HG03378 (cell line): ENCODE measurements around the gene ACSM6.
A peak's percentile ranks its signal among the peaks of the same experiment; 100 is the strongest.

Experiments used
- ATAC-seq: cut with Tn5 transposase; IDR thresholded peaks from one replicate; pipeline ENCODE4 v1.9.1; 2021; ENCODE audit warnings: mild to moderate bottlenecking, moderate library complexity; ENCODE audit not compliant: unreplicated experiment

ACSM6 gene

DNA sequence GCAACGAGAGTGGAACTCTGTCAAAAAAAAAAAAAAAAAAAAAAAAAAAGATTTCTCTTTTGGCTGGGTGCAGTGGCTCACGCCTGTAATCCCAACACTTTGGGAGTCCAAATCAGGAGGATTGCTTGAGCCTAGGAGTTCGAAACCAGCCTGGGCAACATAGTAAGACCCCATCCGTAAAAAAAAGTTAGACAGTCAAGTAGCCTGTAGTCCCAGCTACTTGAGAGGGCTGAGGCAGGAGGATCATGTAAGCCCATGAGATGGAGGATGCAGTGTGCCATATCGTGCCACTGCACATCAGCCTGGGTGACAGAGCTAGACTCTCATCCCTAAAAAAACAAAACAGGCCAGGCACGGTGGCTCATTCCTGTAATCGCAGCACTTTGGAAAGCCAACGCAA, 71.5 kb downstream of the ACSM6 start:
- no peak for ATAC-seq

DNA sequence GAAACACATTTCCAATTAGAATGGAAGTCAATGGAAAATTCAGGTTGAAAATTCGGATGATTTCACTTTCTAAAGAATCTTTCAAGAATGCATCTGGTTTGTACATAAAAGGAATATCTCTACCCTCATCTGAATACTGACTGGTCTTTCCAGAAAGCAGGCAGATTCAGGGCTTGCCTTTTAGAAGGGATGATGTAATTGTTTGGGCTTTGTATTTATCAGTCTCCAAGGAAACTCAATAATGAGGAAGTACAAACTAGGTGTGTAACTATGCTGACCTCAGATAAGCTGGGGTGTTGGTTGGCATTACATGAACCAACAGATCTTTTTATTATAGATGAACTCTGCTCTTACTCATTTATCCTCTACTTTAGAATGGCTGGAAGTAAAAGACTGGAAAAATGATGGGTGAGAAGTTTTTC, 72.6 kb downstream of the ACSM6 start:
- peak; percentile 94 for ATAC-seq

DNA sequence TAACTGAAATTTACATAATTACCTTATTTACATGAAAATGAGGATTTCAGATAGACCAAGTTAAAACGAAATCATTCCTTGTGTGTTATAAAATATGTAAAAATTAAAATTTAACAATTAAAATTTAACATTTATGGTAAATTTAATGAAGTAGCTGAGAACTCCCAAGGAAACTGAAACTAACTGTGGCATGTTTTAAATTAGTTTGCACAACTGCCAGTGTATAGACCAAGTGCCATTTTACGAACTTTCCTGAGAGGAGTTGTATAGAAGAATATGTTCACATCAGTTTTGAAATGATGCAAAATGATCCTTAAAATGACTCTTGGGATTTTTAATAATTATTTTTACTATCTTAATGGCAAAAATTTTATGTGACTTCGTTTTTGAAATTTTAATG, 73.2 kb downstream of the ACSM6 start:
- ATAC-seq, result no peak

DNA sequence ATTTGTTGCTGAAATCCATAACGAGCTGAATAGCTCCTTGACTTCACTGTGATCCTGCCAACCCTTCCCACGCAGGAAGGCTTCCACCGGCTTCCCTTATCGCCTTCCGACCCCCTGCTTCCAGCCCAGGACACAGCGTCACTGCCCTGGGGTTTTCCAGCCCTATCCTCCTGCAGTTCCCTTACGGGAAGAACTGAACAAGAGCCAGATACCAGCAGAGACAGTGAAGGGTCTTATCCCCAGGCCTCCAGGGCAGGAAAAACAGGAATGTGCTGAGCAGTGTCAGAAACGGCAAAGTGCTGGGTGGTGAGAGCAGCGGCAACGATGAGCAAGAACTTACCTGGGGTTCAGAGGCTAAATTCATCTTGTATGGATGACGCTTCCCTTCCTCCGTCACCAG, 74.4 kb downstream of the ACSM6 start:
- ATAC-seq, result no peak

DNA sequence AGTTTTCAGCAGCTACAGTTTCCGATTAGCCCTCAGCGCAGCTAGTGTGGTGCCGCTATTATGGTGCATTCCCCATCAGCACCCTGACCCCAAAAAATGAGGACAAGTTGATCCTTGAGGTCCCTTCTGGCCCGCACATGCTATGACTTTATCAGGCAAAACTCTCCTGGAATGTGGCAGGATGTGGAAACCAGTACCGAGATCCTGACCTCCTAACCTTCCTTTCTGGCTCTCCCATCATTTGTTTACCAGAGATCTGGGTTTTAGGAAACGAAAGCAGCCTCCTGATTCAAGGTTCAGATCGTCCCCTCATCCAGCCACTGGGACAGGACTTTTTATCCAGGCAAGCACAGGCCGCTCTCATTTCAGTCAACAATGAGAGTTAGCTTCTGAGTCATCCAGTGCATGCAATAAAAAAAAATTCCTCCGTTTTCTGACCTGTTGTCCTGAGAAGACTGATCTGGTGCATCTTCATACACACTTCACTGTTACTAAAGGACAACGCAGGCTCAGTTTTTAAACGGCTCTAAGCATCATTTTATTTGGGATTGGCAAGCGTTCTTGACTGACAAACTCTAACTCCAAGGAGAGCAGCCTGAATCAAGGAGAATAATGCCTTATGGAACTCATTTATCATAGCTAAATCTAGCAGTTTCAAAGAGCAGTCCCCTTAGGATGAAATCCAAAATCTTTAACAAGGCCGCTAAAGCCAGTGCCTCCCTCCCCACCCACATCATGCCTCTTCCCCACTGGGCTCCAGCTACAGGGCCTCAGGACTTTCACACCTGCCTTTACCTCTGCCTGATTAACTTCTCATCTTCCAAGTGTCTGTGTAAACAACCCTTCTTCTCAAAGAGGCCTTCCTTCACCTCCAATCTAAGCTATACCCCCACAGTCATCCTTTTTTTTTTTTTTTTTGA, 79.6 kb downstream of the ACSM6 start:
- no peak for ATAC-seq

DNA sequence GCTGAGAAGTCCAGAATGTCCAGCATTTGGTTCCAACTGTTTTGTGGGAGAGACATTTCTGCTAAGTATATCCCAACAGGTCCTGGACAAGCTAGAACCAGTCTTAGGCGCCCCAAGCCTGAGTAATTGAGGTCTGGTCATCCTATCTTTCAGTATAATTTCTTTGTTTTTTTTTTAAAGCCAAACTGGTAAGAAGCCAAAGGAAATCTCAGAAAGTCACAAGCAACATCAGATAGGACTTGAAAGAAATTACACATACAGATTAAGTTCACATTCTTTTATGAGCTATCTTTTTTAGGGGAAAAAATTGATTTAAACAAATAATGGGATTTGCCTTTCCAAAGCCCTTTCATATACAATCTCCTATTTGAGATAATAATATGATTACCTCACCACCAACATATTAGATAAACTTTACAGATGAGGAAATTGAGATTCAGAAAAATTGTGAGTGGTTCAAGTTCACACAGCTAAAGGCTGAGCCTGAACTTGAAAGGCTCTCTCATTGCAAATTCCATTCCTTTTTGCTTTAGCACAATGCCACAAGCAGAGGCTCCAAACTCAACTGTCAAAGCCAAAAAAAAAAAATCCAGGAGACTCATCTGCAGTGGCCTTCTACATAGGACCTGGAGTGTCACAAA, 81.8 kb downstream of the ACSM6 start:
- no peak for ATAC-seq

DNA sequence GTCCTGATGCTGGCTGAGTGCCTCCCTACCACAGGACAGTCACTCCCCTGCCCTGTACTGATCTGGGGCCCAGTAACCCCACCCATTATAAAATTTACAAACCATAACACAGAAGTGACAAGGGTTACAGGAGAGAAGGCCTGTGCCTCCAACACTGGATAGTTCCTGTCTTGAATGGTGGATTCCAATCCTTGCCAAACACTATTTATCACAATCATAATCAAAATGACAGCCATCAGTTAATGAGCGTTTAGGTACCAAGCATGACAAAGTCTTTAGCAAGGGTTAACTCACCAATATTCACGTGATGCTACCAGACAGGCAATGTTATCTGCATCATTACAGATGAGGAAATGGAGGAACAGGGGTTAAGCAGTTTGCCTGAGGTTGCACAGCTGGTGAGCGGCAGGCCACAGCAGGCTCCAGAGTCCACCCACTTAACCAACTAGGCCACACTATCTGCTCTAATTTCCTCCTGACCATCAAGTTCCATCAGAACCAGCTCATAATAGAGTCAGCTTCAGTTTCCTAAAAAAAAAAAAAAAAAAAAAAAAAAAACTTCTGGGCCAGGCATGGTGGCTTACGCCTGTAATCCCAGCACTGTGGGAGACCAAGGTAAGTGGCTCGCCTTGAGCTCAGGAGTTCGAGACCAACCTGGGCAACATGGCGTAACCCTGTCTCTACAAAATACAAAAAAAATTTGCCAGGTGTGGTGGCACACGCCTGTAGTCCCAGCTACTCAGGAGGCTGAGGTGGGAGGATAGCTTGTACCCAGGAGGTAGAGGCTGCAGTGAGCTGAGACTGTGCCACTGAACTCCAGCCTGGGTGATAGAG, 82.5 kb downstream of the ACSM6 start:
- ATAC-seq, result no peak

DNA sequence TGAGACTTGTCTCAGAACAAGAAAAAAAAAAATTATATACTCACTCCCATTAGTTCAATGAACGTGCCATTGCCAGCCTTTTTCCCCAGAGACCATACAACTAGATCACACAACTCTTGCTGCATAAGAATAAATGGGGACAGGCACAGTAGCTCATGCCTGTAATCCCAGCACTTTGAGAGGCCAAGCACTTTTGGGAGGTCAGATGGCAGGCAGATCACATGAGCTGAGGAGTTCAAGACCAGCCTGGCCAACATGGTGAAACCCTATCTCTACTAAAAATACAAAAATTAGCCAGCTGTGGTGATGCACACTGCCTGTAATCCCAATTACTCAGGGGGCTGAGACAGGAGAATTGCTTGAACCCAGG, 83.1 kb downstream of the ACSM6 start:
- ATAC-seq, result no peak

DNA sequence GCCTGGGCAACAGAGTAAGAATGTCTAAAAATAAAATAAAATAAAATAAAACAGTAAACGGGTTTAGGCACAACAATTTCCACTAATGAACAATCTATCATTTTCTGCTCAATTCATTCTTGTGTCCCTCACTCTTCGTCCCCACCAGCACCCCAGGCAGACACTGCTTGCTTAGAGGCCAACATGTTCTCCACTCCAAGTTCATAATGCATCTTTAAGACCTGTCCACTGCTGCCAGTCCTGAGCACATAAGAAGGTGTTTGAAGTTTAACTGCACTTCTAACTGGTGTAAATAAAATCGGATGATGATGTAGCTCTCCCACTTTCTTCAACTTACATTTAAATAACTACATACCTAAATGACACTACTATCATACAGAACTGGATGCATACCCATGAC, 83.6 kb downstream of the ACSM6 start:
- no peak for ATAC-seq
